GM18909 (cell line): Measurements from ENCODE around the gene CCND1.

ENCODE experiments used
- ATAC-seq: cut with Tn5 transposase; IDR thresholded peaks from one replicate; pipeline ENCODE4 v1.9.1; 2021; ENCODE audit warnings: mild to moderate bottlenecking; ENCODE audit not compliant: unreplicated experiment, poor library complexity

The CCND1 gene

GRCh38 chr11:69650832-69651344 lies 9.9 kb downstream of the CCND1 start:
- ATAC-seq = no peak

GRCh38 chr11:69651834-69652620 lies 11.1 kb downstream of the CCND1 start:
- ATAC-seq = no peak

- no peak for ATAC-seq
Measured at GRCh38 chr11:69652999-69653398, 12.0 kb downstream of the CCND1 start.

- no peak for ATAC-seq
Measured at GRCh38 chr11:69653406-69653960, 12.5 kb downstream of the CCND1 start.

GRCh38 chr11:69654001-69654659 lies 13.2 kb downstream of the CCND1 start:
- ATAC-seq = no peak

- ATAC-seq = no peak
Measured at GRCh38 chr11:69654660-69655478, 13.9 kb downstream of the CCND1 start.

GRCh38 chr11:69655479-69656428 lies 14.8 kb downstream of the CCND1 start:
- no peak for ATAC-seq

- ATAC-seq = no peak
Measured at GRCh38 chr11:69656536-69657455, 15.8 kb downstream of the CCND1 start.

GRCh38 chr11:69657456-69657910 lies 16.5 kb downstream of the CCND1 start:
- ATAC-seq = no peak

- no peak for ATAC-seq
Measured at GRCh38 chr11:69657911-69658625, 17.1 kb downstream of the CCND1 start.

- ATAC-seq = no peak
Measured at GRCh38 chr11:69658626-69659450, 17.9 kb downstream of the CCND1 start.

- ATAC-seq = no peak
Measured at GRCh38 chr11:69659591-69659990, 18.6 kb downstream of the CCND1 start.

- no peak for ATAC-seq
Measured at GRCh38 chr11:69660001-69660500, 19.1 kb downstream of the CCND1 start.

GRCh38 chr11:69661413-69661715 lies 20.4 kb downstream of the CCND1 start:
- ATAC-seq = no peak

- no peak for ATAC-seq
Measured at GRCh38 chr11:69662021-69662698, 21.2 kb downstream of the CCND1 start.

- no peak for ATAC-seq
Measured at GRCh38 chr11:69662806-69663205, 21.9 kb downstream of the CCND1 start.
